ENCODE data around the gene ZNF488.

The ZNF488 gene

GRCh38 chr10:47415520-47416304 lies 31.6 kb upstream of the ZNF488 start:
- DNase-seq: peak in 1 of 2 donors; percentile 34
- no peaks in the 10 kb centered on the region for H3K27me3 ChIP-seq
- no peaks in the 10 kb centered on the region for H3K4me1 ChIP-seq
- H3K36me3 ChIP-seq: no peaks in the 10 kb centered on the region
- no peak overlapping the region for H3K4me3 ChIP-seq
- H3K9me3 ChIP-seq: no peaks in the 10 kb centered on the region
- H3K27ac ChIP-seq: no peak overlapping the region
- intact Hi-C loops (cut with DNase I; ENCODE audit: low total_unique reads): no loop called here
- TF ChIP-seq CTCF (IDR thresholded peaks at IDR 0.05): no peak

- H3K27me3 ChIP-seq: no peaks in the 10 kb centered on the region
- DNase-seq: peak in 1 of 2 donors; percentile 46
Observed at GRCh38 chr10:47414752-47415519, 30.8 kb upstream of the ZNF488 start.

GRCh38 chr10:47414227-47414592 lies 30.1 kb upstream of the ZNF488 start:
- intact Hi-C loops (cut with DNase I; ENCODE audit: low total_unique reads): no loop called here
- no peaks in the 10 kb centered on the region for H3K36me3 ChIP-seq

More at GRCh38 chr10:47414752-47415519, 30.8 kb upstream of the ZNF488 start:
- no peaks in the 10 kb centered on the region for H3K4me1 ChIP-seq
- H3K9me3 ChIP-seq: no peaks in the 10 kb centered on the region
- intact Hi-C loops (cut with DNase I; ENCODE audit: low total_unique reads): no loop called here
- no peak overlapping the region for H3K4me3 ChIP-seq
- H3K36me3 ChIP-seq: no peaks in the 10 kb centered on the region
- no peak for TF ChIP-seq CTCF (IDR thresholded peaks at IDR 0.05)
- no peak overlapping the region for H3K27ac ChIP-seq

GRCh38 chr10:47413531-47414226 lies 29.6 kb upstream of the ZNF488 start:
- Histone ChIP-seq H3K27ac (no peak overlapping the region), H3K9me3 (no peaks in the 10 kb centered on the region), H3K4me3 (no peak overlapping the region), H3K27me3 (no peaks in the 10 kb centered on the region), H3K4me1 (no peaks in the 10 kb centered on the region), H3K36me3 (no peaks in the 10 kb centered on the region)
- peak in 1 of 2 donors; percentile 53 for DNase-seq
- intact Hi-C loops (cut with DNase I; ENCODE audit: low total_unique reads): no loop called here
- TF ChIP-seq CTCF (IDR thresholded peaks at IDR 0.05): no peak

More at GRCh38 chr10:47414227-47414592, 30.1 kb upstream of the ZNF488 start:
- Histone ChIP-seq H3K27me3 (no peaks in the 10 kb centered on the region), H3K4me3 (no peak overlapping the region), H3K4me1 (no peaks in the 10 kb centered on the region), H3K27ac (no peak overlapping the region), H3K9me3 (no peaks in the 10 kb centered on the region)
- no peak for TF ChIP-seq CTCF (IDR thresholded peaks at IDR 0.05)
- DNase-seq: no peak

- Histone ChIP-seq H3K9me3 (no peaks in the 10 kb centered on the region), H3K4me3 (no peak overlapping the region), H3K4me1 (no peaks in the 10 kb centered on the region), H3K27ac (no peak overlapping the region), H3K36me3 (no peaks in the 10 kb centered on the region), H3K27me3 (no peaks in the 10 kb centered on the region)
- no peak for DNase-seq
- intact Hi-C loops (cut with DNase I; ENCODE audit: low total_unique reads): no loop called here
- TF ChIP-seq CTCF (IDR thresholded peaks at IDR 0.05): no peak
Observed at GRCh38 chr10:47412869-47413268, 28.8 kb upstream of the ZNF488 start.
